PC-3 (cell line): ENCODE data around the gene ICAM2.

Source experiments
- EZH2phosphoT487 ChIP-seq: fragments of 300-600 bp; sonication (generic); IDR thresholded peaks from 2 replicates; pipeline ENCODE4 v1.6.1; 2018; ENCODE audit warnings: mild to moderate bottlenecking, antibody characterized with exemption, low read length, borderline replicate concordance
- TF ChIP-seq, protein P1 (sequence below): fragments of 300-600 bp; sonication (generic); conservative IDR thresholded peaks from 2 replicates; pipeline ENCODE4 v1.5.1; 2017; ENCODE audit warnings: antibody characterized with exemption, low read depth, mild to moderate bottlenecking, low read length

DNA sequence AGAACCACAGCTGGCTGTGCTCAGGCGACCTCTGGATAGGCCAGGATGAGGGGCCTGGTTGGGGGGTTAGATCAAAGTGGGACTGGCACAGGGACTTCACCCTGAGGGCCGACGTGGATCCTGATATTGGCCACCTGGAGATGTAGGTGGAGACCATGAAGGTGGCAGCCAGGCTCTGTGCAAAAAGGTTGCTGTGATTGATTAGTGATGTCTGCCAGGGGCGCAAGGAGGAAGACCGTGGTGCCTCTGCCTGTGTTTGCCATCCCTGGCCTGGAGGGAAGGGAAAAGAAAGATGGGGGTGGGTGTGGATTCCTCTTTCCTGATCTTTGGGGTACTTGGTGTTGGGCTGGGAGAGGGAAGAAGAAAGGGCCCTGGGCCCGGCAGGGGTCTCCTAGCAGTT is 47.2 kb downstream of the ICAM2 start:
- TF ChIP-seq, protein P1, sequence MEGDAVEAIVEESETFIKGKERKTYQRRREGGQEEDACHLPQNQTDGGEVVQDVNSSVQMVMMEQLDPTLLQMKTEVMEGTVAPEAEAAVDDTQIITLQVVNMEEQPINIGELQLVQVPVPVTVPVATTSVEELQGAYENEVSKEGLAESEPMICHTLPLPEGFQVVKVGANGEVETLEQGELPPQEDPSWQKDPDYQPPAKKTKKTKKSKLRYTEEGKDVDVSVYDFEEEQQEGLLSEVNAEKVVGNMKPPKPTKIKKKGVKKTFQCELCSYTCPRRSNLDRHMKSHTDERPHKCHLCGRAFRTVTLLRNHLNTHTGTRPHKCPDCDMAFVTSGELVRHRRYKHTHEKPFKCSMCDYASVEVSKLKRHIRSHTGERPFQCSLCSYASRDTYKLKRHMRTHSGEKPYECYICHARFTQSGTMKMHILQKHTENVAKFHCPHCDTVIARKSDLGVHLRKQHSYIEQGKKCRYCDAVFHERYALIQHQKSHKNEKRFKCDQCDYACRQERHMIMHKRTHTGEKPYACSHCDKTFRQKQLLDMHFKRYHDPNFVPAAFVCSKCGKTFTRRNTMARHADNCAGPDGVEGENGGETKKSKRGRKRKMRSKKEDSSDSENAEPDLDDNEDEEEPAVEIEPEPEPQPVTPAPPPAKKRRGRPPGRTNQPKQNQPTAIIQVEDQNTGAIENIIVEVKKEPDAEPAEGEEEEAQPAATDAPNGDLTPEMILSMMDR: no peak
- no peak for TF ChIP-seq EZH2phosphoT487
